HepG2 (cell line): ENCODE data around the gene CCDC57. TPM values are rescaled to one million over a fixed set of nuclear protein-coding genes. Genes with fewer than 3 reads are reported as not detected.

Experiments used
- DBP ChIP-seq: sonication (generic); formaldehyde crosslinking; IDR thresholded peaks from 2 replicates; pipeline ENCODE4 v1.4.0; 2020; ENCODE audit warnings: missing genetic modification reagents; ENCODE audit errors: not compliant biosample characterization
- ELK4 ChIP-seq: sonication (generic); formaldehyde crosslinking; IDR thresholded peaks from 2 replicates; pipeline ENCODE4 v1.9.0; 2021; ENCODE audit warnings: missing genetic modification reagents, borderline replicate concordance
- ETV5 ChIP-seq: IDR thresholded peaks from 2 replicates; pipeline ENCODE4 v1.6.1; 2018; ENCODE audit warnings: missing biosample characterization, missing genetic modification reagents, inconsistent platforms, borderline replicate concordance
- GABPA ChIP-seq, 2 experiments: IDR thresholded peaks; 2 replicates each; pipeline ENCODE4 v1.6.1; 2011 to 2016; ENCODE audit warnings: low read depth in 2 of 2, low read length in 1 of 2, missing biosample characterization in 1 of 2, missing genetic modification characterization in 1 of 2
- HMG20A ChIP-seq: IDR thresholded peaks from 2 replicates; pipeline ENCODE4 v1.6.1; 2016; ENCODE audit warnings: borderline replicate concordance
- HNRNPUL1 ChIP-seq: fragments of 200-400 bp; formaldehyde crosslinking; IDR thresholded peaks from 2 replicates; pipeline ENCODE4 v1.6.1; 2017; ENCODE audit warnings: low read depth, mild to moderate bottlenecking, low read length, moderate library complexity
- HOXA7 ChIP-seq: sonication (generic); formaldehyde crosslinking; IDR thresholded peaks from 2 replicates; pipeline ENCODE4 v1.8.1; 2022; ENCODE audit warnings: mild to moderate bottlenecking, missing genetic modification reagents, moderate library complexity
- KDM4B ChIP-seq: sonication (generic); formaldehyde crosslinking; IDR thresholded peaks from 2 replicates; pipeline ENCODE4 v1.4.0; 2020; ENCODE audit warnings: missing genetic modification reagents
- PBX3 ChIP-seq: sonication (generic); formaldehyde crosslinking; IDR thresholded peaks from 2 replicates; pipeline ENCODE4 v1.8.1; 2023; ENCODE audit warnings: missing genetic modification reagents, inconsistent platforms, borderline replicate concordance
- SETDB1 ChIP-seq: sonication (generic); formaldehyde crosslinking; IDR thresholded peaks from 2 replicates; pipeline ENCODE4 v1.5.1; 2020; ENCODE audit warnings: missing genetic modification reagents, mild to moderate bottlenecking, borderline replicate concordance
- SNAI1 ChIP-seq: sonication (generic); formaldehyde crosslinking; IDR thresholded peaks from 2 replicates; pipeline ENCODE4 v1.5.0; 2020; ENCODE audit warnings: mild to moderate bottlenecking, missing genetic modification reagents, borderline replicate concordance
- YEATS2 ChIP-seq: sonication (generic); formaldehyde crosslinking; IDR thresholded peaks from 2 replicates; pipeline ENCODE4 v1.4.0; 2020; ENCODE audit warnings: missing genetic modification reagents, borderline replicate concordance
- ZBTB1 ChIP-seq: sonication (generic); formaldehyde crosslinking; IDR thresholded peaks from 2 replicates; pipeline ENCODE4 v1.4.0; 2020; ENCODE audit warnings: missing genetic modification reagents, borderline replicate concordance
- ZFP41 ChIP-seq: sonication (generic); formaldehyde crosslinking; IDR thresholded peaks from 2 replicates; pipeline ENCODE4 v1.4.0; 2020; ENCODE audit warnings: mild to moderate bottlenecking, missing genetic modification reagents, borderline replicate concordance
- ZNF34 ChIP-seq: sonication (generic); formaldehyde crosslinking; IDR thresholded peaks from 2 replicates; pipeline ENCODE4 v1.4.0; 2020; ENCODE audit warnings: mild to moderate bottlenecking, missing genetic modification reagents, borderline replicate concordance
- ZNF383 ChIP-seq: sonication (generic); formaldehyde crosslinking; IDR thresholded peaks from 2 replicates; pipeline ENCODE4 v1.4.0; 2020; ENCODE audit warnings: missing genetic modification reagents, mild to moderate bottlenecking, borderline replicate concordance
- ZNF543 ChIP-seq: sonication (generic); formaldehyde crosslinking; IDR thresholded peaks from 2 replicates; pipeline ENCODE4 v1.4.0; 2020; ENCODE audit warnings: mild to moderate bottlenecking, missing genetic modification reagents
- ZNF569 ChIP-seq: sonication (generic); formaldehyde crosslinking; IDR thresholded peaks from 2 replicates; pipeline ENCODE4 v1.5.0; 2020; ENCODE audit warnings: mild to moderate bottlenecking, missing genetic modification reagents, moderate library complexity, borderline replicate concordance
- ZNF761 ChIP-seq: sonication (generic); formaldehyde crosslinking; conservative IDR thresholded peaks from 2 replicates; pipeline ENCODE4 v1.4.0; 2020; ENCODE audit warnings: mild to moderate bottlenecking, missing genetic modification reagents
- ZNF839 ChIP-seq: sonication (generic); formaldehyde crosslinking; IDR thresholded peaks from 2 replicates; pipeline ENCODE4 v1.4.0; 2020; ENCODE audit warnings: missing genetic modification reagents, mild to moderate bottlenecking, borderline replicate concordance
- ZSCAN5A ChIP-seq: sonication (generic); formaldehyde crosslinking; IDR thresholded peaks from 2 replicates; pipeline ENCODE4 v1.8.0; 2022; ENCODE audit warnings: mild to moderate bottlenecking, missing genetic modification reagents, borderline replicate concordance
- polyA plus RNA-seq, 8 experiments: library from polyadenylated mRNA; depleted of rRNA in 3 of 8; stranded (reverse) in 7 of 8; unstranded in 1 of 8; fragments of >200 nt; fragmentation: Illumina TruSeq in 4 of 8; extraction: Trizol in 4 of 8; gene quantifications; 2 replicates each; pipeline versions ENCODE4 v1.2.1 to v1.2.3, GENCODE V29; 2011 to 2016; ENCODE audit warnings: low read depth in 4 of 8, missing spikeins in 1 of 8, mixed read lengths in 1 of 8; ENCODE audit not compliant: insufficient read depth in 1 of 8
- total RNA-seq, 5 experiments: library from RNA; depleted of rRNA; stranded (reverse); fragments of >200 nt; fragmentation: Illumina TruSeq; extraction: Trizol; gene quantifications; 2 replicates each; pipeline ENCODE4 v1.2.3, GENCODE V29; 2016; ENCODE audit warnings: low read depth in 1 of 5
- TF ChIP-seq, protein P1 (sequence below): IDR thresholded peaks from 2 replicates; pipeline ENCODE4 v1.6.1; 2016; ENCODE audit warnings: mild to moderate bottlenecking

The CCDC57 gene
- total and polyA plus RNA-seq, 2 of the 13 experiments (the other 11 are each of a cell fraction or from before 2014, with no cell fraction given): 59.3 to 59.9 TPM

GRCh38 chr17:82241183-82241925 is 28.7 kb upstream of the CCDC57 start (continued):
- TF ChIP-seq SETDB1 (CRISPR knock-in tag): no peak
- peak; percentile 38; the same call in 1 of the 2 replicates for TF ChIP-seq KDM4B
- TF ChIP-seq SNAI1: no peak
- no peak for TF ChIP-seq GABPA (IDR thresholded peaks at IDR 0.05; ENCODE audit: low read depth, low read length)
- peak; percentile 55 for TF ChIP-seq GABPA (CRISPR knock-in tag; IDR thresholded peaks at IDR 0.05; ENCODE audit: low read depth)
- TF ChIP-seq DBP: peak; percentile 96
- 0 out of 2 replicates have a peak, but pooled peaks have one; percentile 6 for TF ChIP-seq ZBTB1
- peak; percentile 77; the same call in 1 of the 2 replicates for TF ChIP-seq ETV5 (CRISPR knock-in tag)
- TF ChIP-seq HMG20A (CRISPR knock-in tag): peak; percentile 42; the same call in 1 of the 2 replicates
- TF ChIP-seq ZNF543: peak; percentile 79
- peak; percentile 31; the same call in 1 of the 2 replicates for TF ChIP-seq YEATS2 (CRISPR knock-in tag)
- TF ChIP-seq ZNF839 (CRISPR knock-in tag): no peak; the same call in 1 of the 2 replicates
- TF ChIP-seq ZSCAN5A (CRISPR knock-in tag): no peak
- no peak for TF ChIP-seq ZFP41 (CRISPR knock-in tag)
- 0 out of 2 replicates have a peak, but pooled peaks have one; percentile 67 for TF ChIP-seq ZNF569 (CRISPR knock-in tag)
- TF ChIP-seq HNRNPUL1: no peak
- TF ChIP-seq PBX3 (CRISPR knock-in tag): 0 out of 2 replicates have a peak, but pooled peaks have one; percentile 66
- TF ChIP-seq ZNF761: 0 out of 2 replicates have a peak, but pooled peaks have one; percentile 51
- TF ChIP-seq ZNF383 (CRISPR knock-in tag): no peak; the same call in 1 of the 2 replicates
- TF ChIP-seq, protein P1, sequence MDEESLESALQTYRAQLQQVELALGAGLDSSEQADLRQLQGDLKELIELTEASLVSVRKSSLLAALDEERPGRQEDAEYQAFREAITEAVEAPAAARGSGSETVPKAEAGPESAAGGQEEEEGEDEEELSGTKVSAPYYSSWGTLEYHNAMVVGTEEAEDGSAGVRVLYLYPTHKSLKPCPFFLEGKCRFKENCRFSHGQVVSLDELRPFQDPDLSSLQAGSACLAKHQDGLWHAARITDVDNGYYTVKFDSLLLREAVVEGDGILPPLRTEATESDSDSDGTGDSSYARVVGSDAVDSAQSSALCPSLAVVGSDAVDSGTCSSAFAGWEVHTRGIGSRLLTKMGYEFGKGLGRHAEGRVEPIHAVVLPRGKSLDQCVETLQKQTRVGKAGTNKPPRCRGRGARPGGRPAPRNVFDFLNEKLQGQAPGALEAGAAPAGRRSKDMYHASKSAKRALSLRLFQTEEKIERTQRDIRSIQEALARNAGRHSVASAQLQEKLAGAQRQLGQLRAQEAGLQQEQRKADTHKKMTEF: no peak; the same call in 1 of the 2 replicates
- TF ChIP-seq ZNF34 (CRISPR knock-in tag): no peak
- no peak for TF ChIP-seq ELK4
- TF ChIP-seq HOXA7 (CRISPR knock-in tag): peak; percentile 96
